ENCODE data around the gene MPZ.

DNA sequence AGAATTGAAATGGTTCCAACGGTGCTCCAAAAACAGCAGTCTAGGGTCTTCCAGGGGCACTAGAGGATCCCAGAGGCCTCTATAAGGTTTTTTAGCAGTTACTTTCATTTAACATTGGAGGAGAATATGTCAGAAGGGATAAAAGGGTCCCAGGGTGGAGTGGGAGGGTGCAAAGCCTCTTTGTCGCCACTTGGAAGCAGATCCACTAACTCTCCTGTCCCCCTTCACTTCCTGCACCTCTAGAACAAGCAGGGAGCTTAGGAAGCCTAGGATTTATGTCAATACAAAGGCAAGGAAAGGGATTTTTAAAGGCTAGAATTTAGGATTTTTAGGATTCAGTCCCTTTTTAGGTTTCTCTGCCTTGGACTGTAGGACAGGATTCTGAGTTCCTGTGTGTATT lies 42.9 kb downstream of the MPZ start:
- TF ChIP-seq EP300 (IDR thresholded peaks at IDR 0.05): no peak
- no peak for TF ChIP-seq POLR2A (IDR thresholded peaks at IDR 0.05)
- no peak for TF ChIP-seq POLR2AphosphoS5 (IDR thresholded peaks at IDR 0.05)

Data from upper lobe of left lung (tissue), 4 donors.